HG03521 (cell line): ENCODE measurements around the gene SLC29A1.
"Not testable (repeated sequence)": the region's sequence is repeated elsewhere in the genome, so short reads cannot be mapped to it uniquely, and the experiment has no call there.

ENCODE experiments used
- ATAC-seq: cut with Tn5 transposase; IDR thresholded peaks from one replicate; pipeline ENCODE4 v1.9.1; 2021; ENCODE audit warnings: mild to moderate bottlenecking, moderate library complexity; ENCODE audit not compliant: unreplicated experiment

The SLC29A1 gene

DNA sequence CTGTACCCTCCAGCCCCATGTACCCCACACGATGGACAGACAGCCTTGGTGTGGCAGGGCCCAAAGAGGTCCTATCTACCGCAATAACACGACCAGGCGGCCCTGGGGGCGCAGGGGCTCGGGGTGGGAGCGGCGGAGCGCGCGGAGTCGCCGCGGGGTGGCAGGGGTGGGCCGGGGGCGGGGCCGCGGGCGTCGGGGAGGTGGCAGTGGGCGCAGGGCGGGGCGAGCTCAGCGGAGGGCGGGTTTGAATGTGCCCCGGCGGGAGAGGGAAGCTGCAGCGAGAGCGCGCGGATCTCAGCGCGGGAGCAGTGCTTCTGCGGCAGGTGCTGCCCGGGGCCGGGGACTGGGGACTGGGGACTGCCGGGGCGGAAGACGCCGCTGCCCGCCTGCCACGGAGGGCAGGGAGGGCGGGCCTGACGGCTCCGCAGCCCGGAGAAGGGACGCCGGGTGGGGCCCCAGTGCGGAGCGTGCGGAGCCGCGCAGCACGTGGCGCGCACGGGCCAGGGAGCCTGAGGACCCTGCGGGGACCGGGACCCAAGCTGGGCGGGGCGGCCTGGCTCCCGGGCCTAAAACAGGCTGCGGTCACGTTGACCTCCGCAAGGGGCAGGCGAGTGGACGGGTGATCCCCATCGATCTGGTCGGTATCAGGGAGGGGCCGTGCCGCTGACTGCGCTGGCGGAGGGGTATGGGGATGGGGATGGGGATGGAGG is at the start of gene SLC29A1:
SLC29A1 (plus strand) TSS at position 277 of the 710 bp plus-strand sequence. CDS start 3,719 bp downstream, outside the sequence.
- ATAC-seq, result peak; percentile 41

DNA sequence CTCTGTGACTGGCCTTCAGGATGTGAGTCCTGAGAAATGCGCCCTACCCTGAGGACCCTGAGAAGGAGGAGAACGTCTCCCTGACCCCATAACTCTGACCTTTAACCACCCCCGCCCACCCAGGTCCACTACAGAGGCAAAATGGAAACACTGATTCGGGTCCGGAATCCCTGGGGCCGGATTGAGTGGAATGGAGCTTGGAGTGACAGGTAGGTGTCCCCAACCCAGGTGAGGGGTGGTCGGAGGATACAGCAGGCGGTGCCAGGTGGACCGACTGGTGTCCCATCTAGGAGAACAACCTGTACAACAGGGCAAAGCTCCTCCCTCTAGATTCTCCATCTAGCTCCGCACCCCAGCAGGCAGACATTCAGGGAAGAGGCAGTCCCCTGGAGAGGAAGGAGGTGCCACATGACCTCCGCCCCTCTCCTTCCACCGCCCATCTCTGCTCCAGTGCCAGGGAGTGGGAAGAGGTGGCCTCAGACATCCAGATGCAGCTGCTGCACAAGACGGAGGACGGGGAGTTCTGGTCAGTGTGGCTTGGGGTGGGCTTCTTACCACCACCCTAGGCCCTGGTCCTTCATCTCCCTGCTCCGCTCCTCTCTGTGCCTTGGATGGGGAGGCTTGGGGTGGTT is 47.1 kb upstream of the SLC29A1 start:
- no peak for ATAC-seq

DNA sequence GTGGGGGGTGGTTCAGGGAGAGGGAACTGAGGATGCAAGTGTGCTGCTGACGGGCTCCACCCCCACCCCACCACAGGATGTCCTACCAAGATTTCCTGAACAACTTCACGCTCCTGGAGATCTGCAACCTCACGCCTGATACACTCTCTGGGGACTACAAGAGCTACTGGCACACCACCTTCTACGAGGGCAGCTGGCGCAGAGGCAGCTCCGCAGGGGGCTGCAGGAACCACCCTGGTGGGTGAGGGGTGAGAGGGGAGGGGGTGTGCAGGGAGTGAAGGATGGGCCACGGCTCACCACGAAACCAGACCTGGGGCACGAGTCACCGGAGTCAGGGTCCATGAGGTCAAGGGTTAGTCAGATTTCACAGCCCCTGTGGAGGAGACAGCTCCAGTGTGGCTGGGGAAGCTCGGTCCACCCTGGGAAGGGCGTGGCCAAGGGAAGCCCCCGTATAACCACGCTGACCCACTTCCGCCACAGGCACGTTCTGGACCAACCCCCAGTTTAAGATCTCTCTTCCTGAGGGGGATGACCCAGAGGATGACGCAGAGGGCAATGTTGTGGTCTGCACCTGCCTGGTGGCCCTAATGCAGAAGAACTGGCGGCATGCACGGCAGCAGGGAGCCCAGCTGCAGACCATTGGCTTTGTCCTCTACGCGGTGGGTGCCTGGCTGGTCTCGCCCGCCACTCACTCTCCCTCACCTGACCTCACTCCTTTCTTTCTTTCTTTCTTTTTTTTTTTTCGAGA is 46.5 kb upstream of the SLC29A1 start:
- ATAC-seq, result no peak

DNA sequence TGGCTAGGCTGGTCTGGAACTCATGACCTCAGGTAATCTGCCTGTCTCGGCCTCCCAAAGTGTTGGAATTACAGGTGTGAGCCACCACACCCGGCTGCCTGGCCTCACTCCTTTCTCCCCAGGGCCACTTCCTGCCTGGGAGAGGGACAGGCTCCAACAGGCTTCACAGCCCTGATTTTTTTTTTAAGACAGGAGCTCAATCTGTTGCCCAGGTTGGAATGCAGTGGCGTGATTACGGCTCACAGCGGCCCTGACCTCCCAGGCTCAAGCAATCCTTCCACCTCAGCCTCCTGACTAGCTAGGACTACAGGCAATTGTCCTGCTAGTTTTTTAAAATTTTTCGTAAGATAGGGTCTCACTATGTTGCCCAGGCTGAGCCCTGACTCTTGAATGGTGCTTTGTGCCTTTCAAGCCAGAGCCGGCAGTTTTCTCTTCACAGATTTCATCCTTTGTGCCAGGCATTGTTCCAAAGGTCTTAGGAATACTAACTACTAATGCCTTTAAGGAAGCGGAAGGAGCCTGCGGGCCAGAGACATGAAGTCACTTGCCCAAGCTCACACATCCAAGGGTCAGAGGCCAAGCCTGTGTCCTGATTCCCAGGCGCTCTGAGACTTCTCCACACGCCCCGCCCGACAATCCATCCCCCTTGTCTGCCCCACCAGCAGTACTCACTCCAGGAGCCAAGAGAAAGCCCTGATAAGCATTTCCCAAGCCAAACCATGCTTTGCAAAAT is 45.5 kb upstream of the SLC29A1 start:
- ATAC-seq, result no peak

DNA sequence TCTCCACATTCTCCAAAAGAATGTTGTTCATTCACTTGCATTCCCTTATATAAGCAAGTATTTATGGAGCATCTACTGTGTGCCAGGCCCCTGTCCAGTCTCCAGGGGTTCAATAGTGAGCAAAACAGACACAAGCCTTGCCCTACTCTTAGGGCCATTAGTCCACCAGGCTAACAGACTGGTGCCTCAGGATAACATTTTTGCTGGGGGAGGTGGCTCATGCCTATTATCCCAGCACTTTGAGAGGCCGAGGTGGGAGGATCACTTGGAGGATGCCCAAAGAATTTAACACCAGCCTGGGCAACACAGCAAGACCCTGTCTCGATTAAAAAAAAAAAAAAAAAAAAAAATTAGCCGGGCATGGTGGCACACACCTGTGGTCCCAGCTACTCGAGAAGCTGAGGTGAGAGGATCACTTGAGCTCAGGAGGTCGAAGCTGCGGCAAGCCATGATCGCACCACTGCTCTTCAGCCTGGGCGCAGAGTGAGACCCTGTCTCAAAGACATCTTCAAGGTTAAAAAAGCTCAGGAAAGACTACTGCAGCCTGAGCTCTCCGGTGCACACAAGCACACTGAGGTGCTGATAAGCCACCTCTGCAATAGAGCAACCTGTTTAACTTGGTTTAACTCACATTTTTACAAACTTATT is 44.8 kb upstream of the SLC29A1 start:
- ATAC-seq, result no peak

DNA sequence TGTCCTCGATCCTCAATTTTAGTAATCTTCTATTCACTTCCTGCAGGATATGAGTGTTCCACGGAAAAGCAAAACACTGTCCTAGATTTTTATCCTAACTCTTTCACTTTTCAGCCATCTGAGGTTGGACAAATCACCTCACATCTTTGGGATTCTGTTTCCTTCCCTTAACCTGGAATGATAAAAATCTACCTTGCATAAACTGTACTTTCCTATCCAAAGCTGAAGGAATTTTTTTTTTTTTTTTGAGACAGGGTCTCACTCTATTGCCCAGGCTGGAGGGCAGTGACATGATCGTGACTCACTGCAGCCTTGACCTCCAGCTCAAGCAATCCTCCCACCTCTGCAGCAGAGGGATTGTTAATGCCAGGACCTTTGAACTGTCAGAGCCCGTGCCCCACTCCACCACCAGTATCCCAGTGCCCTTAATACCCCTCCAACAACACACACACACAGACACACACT is 44.3 kb upstream of the SLC29A1 start:
- no peak for ATAC-seq

DNA sequence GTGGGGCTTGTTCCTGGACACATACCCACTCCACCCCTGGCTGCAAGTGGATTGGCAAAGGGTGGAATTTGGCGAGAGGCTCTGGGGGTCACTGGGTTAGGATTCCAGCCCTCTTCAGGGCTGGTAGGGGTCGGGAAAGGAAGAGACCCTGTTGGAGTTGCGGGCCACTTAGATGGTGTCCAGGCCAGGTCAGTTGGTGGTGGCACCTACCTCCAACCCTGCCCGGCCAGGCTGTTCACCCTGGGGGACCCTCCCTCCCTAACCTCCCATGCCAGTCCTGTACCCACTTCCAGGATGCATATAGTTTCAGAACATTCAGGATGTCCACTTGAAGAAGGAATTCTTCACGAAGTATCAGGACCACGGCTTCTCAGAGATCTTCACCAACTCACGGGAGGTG is 43.7 kb upstream of the SLC29A1 start:
- no peak for ATAC-seq

DNA sequence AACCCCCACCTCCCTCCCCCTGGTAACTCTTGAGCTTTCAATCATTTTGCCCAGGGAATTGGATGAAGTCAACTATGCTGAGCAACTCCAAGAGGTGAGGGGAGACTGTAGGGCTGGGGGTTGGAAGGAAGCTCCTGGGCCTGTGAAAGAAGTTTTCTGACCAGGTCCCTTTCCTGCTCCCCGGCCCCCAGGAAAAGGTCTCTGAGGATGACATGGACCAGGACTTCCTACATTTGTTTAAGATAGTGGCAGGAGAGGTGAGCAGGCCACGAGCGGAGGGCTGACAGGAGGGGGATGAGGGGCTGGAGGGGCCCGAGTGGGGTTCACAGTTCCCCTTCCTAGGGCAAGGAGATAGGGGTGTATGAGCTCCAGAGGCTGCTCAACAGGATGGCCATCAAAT is 43.0 kb upstream of the SLC29A1 start:
- ATAC-seq, result no peak

DNA sequence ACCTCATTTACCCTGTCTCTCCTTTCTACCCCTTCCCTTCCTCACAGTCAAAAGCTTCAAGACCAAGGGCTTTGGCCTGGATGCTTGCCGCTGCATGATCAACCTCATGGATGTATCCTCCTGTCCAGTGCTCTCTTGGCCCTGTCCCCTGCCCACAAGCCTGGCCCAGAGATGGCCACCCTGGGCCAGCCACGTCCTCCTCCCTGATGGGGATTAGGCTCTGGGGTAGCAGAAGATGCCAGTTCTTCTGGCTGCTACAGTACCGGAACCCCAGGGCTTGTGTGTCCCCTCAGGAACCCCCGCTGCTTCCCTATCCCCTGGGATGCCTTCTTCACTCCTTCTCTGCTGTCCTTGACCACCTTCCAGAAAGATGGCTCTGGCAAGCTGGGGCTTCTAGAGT is 42.5 kb upstream of the SLC29A1 start:
- no peak for ATAC-seq

DNA sequence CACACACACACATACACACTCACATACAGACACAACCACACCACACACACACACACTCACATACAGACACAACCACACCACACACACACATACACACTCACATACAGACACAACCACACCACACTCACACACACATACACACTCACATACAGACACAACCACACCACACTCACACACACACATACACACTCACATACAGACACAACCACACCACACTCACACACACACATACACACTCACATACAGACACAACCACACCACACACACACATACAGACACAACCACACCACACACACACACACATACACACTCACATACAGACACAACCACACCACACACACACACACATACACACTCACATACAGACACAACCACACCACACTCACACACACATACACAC is 41.6 kb upstream of the SLC29A1 start:
- not testable (repeated sequence) for ATAC-seq

DNA sequence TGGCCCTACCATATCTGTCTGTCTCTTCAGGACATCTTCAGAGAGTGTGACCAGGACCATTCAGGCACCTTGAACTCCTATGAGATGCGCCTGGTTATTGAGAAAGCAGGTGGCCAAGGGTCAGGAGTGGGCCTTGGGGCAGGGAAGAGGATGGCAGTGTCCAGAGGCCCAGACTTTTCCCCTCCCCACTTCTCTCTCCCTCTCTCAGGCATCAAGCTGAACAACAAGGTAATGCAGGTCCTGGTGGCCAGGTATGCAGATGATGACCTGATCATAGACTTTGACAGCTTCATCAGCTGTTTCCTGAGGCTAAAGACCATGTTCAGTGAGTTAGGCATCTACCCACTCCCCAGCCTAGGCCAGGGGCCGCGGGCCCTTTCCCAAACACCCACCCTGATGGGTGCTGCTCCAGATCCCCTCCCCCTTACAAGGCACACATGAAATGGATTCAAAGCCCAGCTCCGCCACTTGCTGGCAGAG is 40.4 kb upstream of the SLC29A1 start:
- no peak for ATAC-seq

DNA sequence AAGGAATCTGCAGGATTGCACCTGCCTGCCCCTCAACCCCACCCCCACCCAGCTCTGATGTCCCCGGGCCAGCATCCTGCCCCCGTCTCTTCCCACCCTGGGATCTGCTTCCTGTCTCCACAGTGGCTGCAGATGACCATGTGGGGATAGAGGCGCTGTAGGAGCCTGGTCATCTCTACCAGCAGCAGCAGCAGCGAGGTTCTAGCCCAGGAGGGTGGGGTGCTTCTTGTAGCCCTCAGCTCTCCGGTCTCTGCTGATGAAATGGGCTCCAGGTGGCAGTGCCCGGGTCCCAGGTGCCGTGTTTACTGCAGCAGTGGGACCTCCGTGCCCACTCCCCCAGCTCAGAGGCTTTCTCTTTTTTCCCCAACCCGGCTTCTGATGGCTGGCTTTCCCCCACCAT is 39.6 kb upstream of the SLC29A1 start:
- ATAC-seq, result no peak

DNA sequence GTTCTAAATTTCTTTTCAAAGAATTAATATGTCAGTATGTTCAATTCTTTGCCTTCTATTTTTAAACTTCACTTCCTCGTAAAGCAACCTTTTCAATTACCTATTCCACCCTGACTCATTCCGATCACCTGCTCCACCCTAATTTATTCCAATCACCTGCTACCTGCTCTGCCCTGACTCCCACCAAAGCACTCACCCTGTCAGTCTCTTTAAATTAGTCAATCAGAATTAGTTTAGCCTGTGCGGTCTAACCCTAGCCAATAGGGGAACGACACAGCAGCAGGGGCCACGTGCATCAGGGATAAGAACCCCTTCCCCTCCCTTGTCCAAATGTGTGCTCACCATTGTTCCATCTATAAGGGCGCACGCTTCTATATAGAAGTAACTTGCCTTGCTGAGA is 38.0 kb upstream of the SLC29A1 start:
- ATAC-seq, result not testable (repeated sequence)

DNA sequence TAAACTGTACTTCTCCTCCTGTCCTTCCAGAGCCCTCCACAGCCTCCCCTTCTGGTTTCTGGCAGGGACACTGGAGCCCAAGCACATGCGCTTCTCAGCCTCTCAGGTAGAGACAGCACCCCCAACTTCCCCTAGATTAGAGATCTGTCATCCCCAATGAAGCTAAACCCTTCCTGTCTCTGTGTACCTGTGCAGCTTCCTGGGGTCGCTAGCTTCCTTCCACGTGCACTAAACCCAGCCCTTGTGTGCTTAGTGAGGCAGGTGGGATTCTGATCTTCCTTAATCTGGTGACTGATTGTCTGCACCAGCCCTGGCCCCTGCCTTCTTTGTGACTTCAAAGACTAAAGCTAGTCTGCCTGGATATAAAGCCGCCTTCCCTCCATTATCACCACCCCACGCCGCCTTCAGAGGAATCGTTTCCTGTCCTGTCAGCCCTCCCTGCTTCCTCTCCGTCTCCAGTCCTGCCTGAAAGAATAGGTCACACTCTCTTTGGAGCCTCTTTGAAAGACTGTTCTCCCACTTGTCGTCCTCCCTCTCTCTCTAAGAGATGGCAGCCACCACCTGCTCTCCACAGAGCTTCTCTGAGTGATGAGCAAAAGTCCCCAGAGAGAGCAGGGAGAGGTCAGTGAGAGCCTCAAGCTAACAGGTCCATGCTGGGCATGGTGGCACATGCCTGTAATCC is 37.3 kb upstream of the SLC29A1 start:
- ATAC-seq, result no peak

DNA sequence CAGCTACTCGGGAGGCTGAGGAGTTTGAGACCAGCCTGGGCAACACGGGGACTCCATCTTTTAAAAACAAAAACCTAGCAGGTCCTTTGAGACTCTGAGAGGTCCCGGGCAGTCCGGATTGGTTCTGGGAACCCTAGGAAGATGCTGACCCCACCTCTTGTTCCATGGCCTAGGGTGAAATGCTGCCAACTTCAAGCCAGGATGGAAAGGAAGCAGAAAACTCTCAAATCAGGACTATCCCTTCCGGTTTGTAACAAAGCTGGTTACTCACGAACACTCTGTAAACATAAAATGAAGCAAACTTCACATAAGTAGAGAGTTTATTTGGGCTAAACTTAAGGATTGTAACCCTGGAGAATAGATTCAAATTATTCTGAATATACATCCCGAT is 36.8 kb upstream of the SLC29A1 start:
- ATAC-seq, result no peak

DNA sequence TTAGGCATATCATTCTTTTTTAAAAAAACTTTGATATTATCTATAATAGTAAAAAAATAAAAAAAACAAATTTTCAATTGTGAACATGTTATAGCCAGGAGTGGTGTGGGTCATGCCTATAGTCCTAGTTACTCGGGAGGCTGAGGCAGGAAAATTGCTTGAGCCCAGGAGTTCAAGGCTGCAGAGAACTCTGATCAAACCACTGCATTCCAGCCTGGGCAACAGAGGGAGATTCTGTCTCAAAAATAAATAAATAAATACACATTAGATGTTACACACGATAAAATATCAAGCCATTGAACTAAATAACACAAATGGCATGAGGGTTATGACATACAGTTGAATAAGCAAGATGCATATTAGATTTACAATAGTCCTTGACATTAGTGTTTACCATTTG is 34.6 kb upstream of the SLC29A1 start:
- no peak for ATAC-seq

DNA sequence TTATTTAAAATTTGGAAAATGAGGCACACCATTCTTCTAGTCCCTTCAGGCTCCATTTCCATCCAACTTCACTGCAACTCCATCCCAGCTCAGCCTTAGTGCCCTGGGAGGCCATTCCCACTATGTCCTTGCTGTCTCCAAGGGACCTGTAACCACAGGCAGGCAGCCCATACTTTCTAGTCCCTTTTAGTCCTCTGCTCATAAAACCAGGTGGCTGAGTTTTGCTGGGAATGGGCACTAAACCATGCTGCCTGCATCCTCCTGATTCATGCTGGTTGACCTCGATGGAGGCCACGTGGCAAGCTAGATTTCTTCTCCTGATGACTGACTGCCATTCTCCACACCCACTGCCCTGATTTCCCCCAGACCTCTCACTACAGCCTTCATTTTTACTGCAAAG is 34.1 kb upstream of the SLC29A1 start:
- no peak for ATAC-seq

DNA sequence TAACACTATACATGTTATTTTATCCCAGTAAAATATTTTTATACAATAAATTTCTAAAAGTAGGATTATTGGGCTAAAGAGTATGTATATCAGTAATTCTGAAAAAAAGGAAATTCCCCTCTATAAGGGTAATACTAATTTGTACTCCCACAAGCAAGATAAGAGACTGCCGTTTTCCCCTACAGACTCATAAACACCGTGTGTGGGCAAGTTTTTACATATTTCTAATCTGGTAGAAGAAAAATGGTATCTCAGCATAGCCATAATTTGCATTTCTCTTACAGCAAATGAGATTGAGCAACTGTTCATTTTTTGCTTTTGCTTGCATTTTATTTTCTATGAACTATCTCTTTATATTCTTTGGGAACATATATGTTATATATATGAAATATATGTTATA is 32.7 kb upstream of the SLC29A1 start:
- no peak for ATAC-seq

DNA sequence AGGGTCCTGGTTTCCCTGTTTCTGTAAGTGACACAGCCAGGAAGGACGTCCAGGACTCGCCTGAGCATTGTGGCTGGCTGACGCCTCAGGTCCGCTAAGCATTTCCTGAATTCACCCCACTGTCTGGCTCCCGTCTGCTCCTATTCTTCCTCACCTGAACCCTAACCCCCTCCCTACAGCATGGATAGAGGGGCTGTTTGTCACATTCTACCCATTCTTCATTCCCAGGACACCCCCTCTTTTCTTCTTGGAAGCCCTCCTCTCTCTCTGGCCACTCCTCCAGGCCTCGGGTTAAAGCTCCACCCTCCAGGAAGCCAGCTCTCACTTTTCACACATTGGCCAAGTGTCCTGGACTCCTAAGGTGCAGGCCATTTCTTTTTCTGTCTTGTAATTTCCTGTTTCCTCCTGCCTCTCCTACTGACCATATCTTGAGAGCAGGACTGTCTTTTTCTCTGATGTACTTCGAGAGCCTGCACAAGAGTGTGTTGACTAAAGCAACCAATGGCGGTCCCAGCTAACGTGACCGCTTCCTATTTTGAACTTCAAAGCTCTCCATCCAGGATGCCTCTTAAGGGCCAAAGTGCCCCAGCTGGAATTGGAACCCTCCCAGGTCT is 30.9 kb upstream of the SLC29A1 start:
- ATAC-seq, result no peak
